ENCODE results near the gene ENTPD2.
A peak's percentile ranks its signal among the peaks of the same experiment; 100 is the strongest.

Gene ENTPD2

GRCh38 chr9:137029058-137029936, 24.6 kb downstream of the ENTPD2 start:
- DNase-seq (ENCODE audit: low read depth): peak; percentile 75

GRCh38 chr9:137028263-137029057, 25.4 kb downstream of the ENTPD2 start:
- DNase-seq (ENCODE audit: low read depth): peak; percentile 57

DNA sequence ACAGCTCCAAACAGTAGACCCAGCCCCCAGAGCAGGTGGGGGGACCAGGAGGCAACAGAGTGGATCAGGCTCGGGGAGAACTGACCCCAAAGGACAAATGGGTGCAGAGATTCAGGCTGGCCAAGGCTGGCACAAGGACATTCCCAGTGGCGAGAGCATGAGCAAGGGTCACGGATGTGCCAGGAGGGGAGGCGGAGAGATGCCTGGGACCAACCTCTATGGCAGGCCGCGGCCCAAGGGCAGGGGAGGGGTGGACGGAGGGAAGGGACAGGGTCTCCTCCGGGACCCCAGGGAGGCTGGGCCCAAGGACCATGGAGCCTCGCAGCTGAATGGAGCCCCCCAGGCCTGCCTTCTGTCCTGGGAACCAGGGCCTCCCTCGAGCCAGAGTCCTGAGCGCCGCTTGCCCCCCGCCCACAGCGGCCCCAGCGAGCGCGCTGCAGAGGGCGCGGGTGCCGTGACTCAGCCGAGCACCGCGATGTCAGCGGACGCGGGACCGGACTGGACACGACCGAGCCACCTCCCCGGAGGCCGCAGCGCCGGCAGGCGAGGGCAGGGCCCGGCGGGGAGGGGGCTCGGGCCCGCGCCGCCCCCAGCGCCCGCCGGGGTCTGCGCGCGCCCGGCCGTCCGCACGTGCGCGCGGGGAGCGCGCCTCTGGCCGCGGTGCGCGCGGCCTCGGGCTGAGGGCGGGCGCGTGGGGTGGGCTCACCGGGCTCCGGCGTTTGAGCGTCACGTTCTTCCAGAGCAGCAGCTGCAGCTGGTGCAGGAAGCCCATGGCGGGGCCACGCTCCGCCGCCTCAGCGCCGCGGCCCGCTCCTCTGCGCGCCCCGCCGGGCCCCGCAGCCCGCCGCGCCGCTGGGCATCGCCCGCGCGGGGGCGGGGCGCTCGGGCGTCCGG, 26.2 kb downstream of the ENTPD2 start, which contains the start of gene ABCA2:
Gene ABCA2 (minus strand): TSS at position 869 of the 894 bp plus-strand sequence. CDS start 97 bp downstream, at position 772.
- DNase-seq (ENCODE audit: low read depth): peak; percentile 57

DNA sequence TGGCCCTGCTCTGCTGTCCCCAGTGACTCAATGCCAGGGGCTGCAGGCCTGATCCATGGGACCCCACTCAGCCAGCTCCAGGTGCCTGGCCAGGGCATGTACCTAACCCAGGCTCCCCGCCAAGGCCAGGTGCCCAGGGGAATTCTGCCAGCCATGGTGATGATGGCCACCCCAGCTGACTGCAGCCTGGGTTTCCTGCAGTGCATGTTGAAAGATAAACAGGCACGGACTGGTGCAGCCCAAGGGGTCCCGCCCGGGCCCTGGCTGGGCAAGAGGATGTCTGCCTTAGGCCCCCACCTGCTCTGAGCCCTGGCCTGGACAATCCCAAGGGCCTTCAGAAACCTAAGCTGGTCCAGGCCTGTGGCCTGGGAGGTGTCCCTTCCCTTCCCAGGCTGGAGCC, 27.0 kb downstream of the ENTPD2 start:
- no peak for DNase-seq (ENCODE audit: low read depth)

DNA sequence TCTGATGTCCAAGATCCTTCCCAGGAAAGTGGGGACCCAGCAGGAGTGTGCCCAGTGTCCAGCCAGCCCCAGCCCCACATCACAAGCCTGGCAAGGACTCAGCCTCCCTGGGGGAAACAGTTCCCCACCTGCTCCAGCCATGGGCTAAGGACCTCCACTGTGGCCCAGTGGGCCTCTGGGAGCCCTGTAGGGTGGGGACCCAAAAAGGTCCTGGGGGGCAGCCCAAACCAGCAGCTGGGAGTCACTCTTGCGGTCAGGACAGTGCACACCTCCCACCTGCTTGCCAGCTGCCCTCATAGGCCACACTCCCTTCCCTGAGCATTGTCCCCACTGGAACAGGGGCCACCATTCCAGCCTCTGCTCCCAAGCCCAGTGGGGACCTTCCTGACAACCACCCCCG, 27.5 kb downstream of the ENTPD2 start:
- no peak for DNase-seq (ENCODE audit: low read depth)

DNA sequence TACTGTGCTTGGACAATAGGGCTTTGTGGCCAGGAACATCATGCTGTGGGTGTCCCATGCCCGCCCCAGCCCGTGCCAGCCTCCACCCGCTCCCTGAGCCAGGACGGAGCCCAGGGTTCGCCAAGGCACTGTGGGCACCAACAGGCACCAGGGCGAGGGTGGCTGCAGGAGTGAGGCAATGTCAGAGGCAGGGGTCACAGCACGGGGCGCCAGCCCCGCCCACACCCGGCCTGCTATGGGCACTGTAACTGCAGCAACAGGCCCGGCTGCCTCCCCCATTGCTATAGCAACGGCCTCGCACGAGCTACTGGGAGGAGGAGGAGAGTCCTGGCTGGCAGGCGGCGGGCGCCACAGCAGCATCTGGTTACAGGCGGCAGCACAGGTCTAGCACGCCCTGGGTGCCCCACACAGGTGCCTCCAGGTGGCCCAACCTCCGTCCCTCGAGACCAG, 28.3 kb downstream of the ENTPD2 start:
- no peak for DNase-seq (ENCODE audit: low read depth)

- DNase-seq (ENCODE audit: low read depth): no peak
Observed at GRCh38 chr9:137023583-137023991, 30.3 kb downstream of the ENTPD2 start.

- no peak for DNase-seq (ENCODE audit: low read depth)
Observed at GRCh38 chr9:137023157-137023556, 30.7 kb downstream of the ENTPD2 start.

DNA sequence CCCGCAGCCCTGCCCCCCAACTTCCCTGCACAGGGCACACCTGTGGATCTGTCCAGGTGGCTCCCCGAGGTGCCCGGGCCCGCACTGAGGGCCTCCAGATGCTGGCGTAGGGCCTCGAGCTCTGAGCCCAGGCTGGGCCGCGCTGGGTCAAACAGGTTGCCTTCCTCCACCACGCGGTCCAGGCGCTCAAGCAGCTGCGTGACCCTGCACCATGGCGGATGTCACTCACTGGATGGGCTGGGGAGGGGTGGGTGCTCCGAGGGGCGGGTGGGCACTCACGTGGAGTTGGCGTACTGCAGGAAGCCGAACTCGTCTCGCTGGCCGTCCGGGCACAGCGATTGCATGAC, 31.2 kb downstream of the ENTPD2 start:
- no peak for DNase-seq (ENCODE audit: low read depth)

GRCh38 chr9:137021979-137022661, 31.7 kb downstream of the ENTPD2 start:
- DNase-seq (ENCODE audit: low read depth): peak; percentile 92

DNA sequence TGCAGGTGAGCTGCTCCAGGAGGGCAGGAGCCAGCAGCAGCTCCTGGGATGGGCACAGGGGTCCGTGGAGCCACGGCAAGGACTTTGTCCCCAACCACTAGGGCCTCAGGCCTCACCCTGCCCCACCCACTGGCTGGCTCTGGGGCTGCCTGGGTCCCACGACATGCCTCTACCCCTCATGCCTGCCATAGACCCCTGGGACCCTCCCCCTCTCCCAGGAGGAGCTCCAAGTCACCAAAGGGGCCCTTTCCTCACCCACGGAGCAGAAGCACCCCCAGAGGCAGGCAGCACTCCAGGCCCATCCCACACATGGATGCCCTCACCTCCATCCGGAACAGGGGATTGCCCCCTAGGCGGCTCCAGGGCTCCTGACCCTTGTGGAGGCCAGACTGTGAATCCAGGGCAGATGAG, 32.3 kb downstream of the ENTPD2 start:
- no peak for DNase-seq (ENCODE audit: low read depth)

DNA sequence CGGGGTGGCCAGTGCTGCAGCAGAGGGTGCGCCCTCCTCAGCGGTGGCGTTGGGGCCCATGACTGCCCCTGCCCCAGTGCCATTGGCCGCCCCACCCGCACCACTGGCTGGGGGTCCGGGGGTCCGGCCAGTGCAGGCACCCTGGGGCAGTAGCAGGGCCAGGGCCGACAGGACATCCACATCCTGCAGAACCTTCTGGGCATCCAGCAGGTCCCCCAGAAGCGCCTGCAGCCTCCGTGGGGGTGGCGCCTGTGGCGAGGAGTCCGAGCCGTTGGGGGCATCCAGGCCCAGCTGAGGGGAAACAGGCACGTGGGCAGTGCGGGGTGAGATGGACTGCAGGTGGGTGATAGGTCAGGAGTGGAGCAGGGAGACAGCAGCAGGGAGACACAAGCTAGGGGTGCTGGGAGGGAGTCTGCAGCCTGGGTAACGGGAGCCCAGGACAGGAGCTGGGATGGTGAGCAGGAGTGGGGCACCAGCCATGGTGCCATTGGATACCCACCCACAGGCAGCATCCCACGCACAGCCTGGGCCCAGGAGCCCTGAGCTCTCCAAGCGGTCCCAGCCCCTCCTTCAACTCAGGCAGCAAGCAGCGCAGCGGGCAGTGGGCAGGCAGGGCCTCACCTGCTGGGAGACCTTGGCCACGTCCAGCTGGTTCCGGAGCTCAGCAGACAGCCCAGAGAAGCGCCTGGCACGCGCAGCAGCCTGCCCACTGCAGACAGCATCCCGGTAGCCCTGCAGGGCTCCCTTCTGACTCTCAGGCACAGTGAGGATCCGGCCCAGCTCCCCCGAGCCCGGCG, 32.9 kb downstream of the ENTPD2 start:
- no peak for DNase-seq (ENCODE audit: low read depth)

DNA sequence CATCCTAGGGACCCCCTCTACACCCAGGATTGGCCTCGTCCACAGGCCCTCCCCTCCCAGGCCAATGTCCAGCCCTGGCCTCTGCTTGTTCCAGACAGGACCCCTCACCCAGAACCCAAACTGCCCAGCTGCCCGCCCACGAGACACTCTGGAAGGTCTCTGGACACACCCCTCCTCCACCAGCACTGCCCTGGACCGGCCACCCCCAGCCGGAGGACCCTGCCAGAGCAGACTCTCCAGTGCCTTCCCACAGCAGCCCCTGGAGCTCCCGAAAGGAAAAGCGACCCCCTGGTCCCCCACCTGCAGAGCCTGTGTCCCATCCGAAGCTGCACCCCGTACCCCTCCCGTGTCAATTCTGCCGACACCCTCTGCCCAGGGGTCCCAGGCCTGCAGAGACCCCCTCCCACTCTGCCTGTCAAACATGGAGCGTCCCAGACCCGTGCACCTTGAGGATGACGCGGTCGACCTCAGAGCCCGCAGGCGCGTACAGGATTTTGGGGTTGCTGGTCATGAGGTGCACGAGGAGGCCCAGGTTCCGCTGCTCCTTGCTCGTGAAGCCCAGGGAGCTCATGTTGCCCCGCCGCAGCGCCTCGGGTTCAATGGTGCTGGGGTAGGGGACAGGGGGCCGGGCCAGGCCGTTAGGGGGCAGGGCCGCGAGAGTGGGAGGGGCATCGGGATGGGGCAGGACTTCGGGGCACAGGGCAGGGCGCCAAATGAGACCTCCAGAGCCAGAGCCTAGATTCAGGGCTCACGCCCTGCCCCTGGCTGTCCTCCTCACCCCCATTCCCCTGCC, 33.8 kb downstream of the ENTPD2 start:
- no peak for DNase-seq (ENCODE audit: low read depth)

- no peak for DNase-seq (ENCODE audit: low read depth)
Observed at GRCh38 chr9:137018761-137019559, 34.9 kb downstream of the ENTPD2 start.

- DNase-seq (ENCODE audit: low read depth): no peak
Observed at GRCh38 chr9:137017791-137018497, 35.9 kb downstream of the ENTPD2 start.

- DNase-seq (ENCODE audit: low read depth): no peak
Observed at GRCh38 chr9:137017071-137017470, 36.8 kb downstream of the ENTPD2 start.

DNA sequence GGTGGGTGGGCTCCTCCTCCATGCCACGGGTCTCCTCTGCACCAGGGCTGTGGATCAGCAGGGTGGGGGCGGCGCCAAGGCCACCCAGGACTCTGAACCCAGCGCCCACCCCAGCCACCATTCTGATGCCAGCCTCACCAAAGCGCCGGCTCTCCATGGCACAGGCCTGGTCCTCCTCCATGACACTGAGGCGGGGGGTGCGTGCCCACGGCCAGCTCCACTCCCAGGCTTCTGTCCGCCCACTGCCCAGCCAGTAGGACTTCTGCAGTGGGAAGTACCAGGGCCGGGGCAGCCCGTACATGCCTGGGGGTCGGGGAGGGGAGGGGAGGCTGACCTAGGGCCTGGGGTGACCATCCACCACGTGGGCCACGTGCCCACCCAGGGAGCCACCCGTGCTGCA, 37.4 kb downstream of the ENTPD2 start:
- DNase-seq (ENCODE audit: low read depth): no peak

DNA sequence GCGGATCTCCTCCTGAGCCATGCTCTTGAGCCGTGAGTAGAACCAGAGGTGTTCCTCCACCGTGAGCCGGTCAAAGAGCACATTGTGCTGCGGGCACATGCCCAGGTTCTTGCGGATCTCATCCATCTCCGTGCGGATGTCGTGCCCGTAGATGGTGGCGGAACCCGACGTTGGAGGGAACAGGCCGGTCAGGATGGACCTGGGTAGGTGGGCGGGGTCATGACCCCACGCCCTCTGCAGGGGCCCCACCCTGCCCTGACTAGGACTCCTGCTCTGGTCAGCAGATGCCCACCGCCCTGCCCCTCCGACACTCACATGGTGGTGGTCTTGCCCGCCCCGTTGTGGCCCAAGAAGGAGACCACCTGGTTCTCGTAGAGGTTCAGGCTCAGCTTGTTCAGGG, 37.9 kb downstream of the ENTPD2 start:
- no peak for DNase-seq (ENCODE audit: low read depth)

Data from ELR (cell line).